HG02588 (cell line): ENCODE results near the gene GALK1.
"Not testable (repeated sequence)": the region's sequence is repeated elsewhere in the genome, so short reads cannot be mapped to it uniquely, and the experiment has no call there.

ENCODE experiments used
- ATAC-seq: cut with Tn5 transposase; IDR thresholded peaks from one replicate; pipeline ENCODE4 v1.9.1; 2021; ENCODE audit warnings: mild to moderate bottlenecking, moderate library complexity; ENCODE audit not compliant: unreplicated experiment

Gene GALK1

DNA sequence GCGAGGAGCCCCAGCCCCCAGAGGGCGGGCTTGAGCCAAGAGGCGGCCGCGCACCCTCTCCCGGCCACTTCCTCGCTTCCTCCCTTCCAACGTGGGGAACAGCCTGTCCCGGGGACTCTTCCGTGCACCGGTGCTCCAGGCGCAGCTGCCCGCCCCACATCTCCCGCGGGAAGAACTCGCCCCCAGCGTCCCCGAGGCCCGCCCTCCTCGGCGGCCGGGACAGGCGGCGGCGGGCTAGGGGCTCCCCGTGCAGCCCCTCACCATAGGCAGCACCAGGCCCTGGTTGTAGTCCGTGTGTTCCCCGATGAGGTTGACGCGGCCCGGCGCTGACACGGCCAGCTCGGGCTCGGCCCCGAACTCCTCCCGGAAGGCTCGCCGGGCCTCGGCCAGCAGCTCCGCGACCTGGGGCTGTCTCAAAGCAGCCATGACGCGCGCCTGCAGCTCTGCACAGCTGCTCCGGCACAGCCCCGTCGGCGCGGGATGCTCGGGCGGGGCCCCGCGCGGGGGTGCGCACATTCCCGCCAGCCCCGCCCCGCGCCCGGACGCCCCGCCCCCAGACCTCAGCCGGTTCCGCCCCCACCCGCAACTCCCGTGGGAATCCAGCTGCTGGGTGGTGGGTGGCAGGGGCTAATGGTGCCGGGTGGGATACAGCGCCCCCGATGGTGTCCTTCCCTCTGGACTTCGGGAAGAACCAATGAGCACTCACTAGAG lies at the start of gene GALK1:
TSS of gene GALK1 (minus strand) at position 482 of the 711 bp plus-strand sequence. CDS start at position 426, 56 bp downstream.
- peak; percentile 61 for ATAC-seq

DNA sequence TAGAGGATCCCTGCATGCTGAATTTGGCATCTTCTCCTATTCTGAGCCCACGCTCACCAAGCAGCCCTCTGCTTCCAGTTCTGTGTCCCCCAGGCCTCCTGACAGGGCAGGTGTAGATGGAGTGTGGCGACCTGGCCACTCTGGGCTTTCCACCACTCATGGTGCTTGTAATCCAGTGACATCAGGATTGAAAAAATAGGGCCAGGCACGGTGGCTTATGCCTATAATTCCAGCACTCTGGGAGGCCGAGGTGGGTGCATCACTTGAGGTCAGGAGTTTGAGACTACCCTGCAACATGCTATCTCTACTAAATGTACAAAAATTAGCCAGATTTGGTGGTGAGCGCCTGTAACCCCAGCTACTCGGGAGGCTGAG lies 49.0 kb upstream of the GALK1 start:
- no peak for ATAC-seq

DNA sequence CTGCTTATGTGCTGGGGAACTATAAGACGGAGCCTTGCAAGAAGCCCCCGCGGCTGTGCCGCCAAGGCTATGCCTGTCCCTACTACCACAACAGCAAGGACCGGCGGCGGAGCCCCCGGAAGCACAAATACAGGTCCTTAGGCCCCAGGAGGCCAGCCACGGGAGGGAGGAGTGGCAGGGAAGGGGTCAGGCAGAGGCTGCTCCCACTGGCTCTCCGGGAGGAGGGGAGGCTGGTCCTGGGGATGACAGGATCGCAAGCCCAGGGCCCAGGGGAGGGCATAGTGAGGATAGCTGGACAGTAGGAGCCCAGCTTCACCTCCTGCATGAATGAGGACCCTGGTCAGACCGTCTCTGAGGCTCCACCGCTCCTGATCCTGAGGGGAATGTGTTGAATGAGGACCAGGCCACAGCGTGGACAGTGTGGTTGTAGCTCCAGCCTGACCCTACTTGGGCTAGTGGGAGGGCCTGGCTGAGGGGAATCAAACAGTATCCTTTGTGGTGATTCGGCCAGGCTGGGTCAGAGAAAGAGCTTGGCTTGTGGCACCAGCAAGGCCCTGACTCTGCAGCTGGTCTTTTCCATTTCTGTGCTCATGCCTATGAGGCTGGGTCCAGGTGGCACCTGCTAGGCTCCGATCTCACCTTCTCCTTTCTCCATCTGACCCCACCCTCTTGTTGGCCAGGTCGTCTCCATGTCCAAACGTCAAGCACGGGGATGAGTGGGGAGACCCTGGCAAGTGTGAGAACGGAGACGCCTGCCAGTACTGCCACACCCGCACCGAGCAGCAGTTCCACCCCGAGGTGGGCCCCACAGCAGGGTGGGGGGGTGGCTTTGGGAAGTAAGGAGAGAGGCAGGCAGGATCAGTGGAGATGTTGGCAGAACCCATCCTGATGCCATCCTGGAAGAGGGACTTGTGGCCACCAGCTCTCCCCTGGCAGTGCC lies 48.4 kb upstream of the GALK1 start:
- ATAC-seq: no peak

DNA sequence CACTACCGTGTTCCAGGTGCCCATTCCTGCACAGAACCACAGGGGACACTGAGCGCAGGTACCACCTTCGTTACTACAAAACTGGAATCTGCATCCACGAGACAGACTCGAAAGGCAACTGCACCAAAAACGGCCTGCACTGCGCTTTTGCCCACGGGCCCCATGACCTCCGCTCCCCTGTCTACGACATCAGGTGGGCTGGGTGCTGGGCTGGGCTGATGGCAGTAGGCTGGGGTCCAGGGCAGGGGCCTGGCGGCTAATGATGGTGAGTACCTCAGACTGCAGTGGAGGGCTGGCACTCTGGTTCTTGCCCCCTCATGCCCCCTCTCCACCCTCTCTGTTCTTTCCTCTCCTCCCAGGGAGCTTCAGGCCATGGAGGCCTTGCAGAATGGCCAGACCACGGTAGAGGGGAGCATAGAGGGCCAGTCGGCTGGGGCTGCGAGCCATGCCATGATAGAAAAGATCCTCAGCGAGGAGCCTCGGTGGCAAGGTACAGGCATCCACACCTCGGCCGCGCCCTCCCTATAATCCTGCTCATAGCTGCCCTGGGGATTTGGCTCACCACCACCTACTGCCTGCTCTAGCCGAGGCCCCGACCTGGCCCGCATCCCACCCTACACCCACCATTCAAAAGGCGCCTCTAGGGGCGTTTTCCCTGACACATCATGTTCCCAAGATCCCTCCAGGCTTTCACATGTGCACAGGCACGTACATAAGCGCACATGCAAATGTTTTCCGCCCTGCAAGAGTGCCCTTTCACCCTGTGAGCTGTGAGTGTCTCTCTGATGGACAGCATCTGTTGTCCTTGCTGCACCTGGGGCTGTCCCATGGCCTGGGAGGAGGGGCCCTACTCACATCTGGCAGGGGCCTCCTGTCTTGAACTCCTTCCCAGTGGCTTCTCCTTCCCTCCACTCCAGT lies 47.4 kb upstream of the GALK1 start:
- ATAC-seq: no peak

DNA sequence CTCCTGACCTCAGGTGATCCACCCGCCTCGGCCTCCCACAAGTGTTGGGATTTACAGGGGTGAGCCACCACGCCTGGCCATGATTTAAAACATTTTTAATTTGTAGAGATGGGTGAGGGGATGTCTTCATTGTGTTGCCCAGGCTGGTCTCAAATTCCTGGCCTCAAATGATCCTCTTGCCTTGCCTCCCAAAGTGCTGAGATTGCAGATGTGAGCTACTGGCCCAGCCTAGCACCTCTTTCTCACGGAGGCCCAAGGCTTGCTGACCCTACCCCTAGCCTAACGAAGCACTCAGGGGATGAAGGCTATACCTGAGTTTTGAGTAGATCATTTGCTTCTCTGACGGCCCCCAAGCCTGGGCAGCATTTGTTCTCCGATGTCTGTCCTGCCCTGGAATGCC lies 46.2 kb upstream of the GALK1 start:
- ATAC-seq: no peak

DNA sequence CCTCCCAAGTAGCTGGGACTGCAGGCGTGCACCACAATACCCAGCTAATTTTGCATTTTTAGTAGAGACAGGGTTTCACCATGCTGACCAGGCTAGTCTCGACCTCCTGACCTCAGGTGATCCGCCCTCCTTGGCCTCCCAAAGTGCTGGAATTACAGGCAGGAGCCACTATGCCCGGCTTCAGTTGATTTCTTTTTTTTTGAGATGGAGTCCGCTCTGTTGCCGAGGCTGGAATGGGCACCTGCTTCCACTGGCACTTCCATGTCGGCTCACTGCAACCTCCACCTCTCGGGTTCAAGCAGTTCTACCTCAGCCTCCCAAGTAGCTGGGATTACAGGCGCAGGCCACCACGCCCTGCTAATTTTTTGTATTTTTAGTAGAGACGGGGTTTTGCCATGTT lies 45.8 kb upstream of the GALK1 start:
- ATAC-seq: not testable (repeated sequence)

DNA sequence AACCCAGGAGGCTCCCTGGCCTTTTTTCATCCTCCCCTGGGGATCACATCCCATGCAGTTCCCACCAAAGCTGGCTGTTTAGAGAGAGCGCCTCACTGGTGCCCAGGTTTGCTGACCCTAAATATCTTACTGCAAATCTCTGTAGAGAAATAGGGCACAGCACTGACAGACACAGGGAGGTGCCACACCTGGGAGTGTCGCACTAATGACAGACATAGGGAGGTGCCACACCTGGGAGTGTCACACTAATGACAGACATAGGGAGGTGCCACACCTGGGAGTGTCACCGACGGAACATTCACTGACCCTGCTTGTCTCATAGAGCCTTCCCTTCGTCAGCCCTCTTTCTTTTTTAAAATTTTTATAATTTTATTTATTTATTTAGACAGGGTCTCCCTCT lies 45.2 kb upstream of the GALK1 start:
- ATAC-seq: no peak

DNA sequence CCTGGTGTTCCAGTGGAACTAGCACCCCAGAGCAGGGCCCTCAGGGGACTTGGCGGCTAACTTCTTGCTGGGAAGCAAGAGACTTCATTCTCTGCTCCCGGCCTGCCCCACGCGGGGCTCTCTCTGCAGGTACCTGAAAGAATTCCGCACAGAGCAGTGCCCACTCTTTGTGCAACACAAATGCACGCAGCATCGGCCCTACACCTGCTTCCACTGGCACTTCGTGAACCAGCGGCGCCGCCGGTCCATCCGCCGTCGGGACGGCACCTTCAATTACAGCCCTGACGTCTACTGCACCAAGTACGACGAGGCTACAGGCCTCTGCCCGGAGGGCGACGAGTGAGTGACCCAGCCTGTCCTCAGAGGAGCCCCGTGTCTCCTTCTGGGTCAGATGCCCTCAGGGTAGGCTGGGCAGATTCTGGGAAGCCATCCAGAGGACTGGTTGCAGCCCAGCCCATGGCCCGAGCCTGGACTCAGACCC lies 44.7 kb upstream of the GALK1 start:
- no peak for ATAC-seq

DNA sequence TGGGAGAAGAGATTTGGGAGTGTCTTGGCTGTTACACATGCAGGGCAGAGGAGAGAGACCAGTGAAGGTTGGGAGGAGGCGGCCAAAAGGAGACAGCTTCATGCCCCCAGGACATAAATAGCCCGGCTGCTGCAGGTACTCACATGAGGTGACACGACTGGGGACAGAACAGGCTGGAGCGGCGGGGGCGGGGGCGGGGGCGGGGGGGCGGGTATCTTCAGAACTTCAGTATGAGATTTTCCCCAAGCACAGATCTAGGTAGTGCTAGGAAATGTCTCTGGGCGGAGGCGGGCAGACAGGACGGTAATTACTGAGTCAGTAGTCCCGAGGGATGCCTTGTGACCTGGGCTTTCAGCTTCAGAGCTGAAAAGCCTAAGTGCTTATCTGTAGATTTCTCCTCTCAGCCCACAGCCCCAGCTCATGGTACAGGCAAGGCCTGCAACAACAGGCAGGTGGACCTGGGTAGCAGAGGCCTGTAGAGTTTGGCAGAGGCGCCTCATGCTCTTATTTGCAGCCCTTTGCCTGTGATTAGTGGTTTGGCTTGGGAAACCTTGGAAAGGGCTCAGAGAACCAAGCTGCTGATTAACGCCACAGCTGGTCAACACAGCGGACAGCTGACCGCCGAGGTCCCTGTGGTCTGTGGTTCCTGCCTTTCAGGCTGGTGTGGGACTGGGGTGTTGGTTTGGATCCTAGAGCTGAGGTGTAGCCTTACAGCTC lies 44.1 kb upstream of the GALK1 start:
- ATAC-seq: no peak

DNA sequence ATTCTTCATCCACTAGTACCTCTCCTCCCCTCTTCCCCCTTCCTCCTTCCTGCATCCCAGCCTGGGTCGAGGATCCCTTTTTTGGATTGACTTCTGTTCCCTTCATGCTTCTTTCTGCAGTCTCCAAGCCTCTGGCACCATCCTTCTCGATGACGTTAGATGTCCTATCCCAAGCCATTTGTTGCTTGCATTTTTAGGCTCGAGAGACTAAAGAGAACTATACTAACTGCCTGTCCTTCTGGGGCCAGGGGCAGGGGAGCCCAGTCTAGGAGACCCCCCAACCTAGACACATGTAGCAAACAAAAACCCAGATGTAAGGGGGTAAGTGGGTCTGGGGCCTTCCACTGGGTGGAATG lies 43.5 kb upstream of the GALK1 start:
- no peak for ATAC-seq

DNA sequence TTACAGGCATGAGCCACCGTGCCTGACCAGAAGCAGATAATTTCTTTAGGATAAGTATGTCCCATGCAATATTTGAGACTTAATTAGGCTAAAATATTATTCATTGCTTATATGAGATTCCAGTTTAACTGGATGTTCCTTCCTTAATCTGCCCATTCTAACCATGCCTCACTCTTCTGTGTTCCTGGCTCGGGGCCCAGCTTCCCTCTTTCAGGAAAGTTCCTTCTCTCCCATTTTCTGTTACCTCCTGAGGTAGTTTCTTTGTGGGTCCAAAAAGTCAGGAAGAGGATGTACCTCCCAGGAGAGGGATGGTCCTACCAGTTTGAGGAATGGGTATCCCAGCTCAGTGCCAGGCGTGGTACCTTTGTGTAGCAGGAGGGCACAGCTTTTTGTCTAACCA lies 42.9 kb upstream of the GALK1 start:
- ATAC-seq: no peak

DNA sequence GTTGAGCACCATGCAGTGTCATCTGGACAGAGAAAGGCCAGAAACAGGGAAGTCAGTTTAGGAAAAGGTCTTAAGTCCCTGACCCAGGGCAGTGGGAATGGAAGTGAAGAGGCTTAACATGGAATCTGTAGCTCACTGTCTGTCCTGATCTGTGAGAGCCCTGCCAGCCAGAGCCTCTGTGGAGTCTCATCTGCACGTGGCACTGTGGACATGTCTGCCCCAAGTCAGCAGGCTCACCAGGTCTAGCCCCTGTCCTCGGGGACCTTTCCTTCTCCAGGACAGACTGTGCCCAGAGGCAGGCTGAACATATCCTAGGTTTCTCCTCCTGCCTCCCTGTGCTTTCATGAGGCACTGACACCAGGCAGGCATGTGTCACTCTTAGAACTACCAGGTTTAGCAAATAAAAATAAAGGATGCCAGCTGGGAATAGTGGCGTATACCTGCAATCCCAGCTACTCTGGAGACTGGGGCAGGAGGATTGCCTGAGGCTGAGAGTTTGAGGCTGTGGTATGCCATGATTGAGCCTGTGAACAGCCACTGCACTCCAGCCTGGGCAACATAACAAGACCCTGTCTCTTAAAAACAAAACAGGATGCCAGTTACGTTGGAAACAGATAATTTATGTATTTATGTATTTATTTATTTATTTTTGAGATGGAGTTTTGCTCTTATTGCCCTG lies 42.0 kb upstream of the GALK1 start:
- no peak for ATAC-seq

DNA sequence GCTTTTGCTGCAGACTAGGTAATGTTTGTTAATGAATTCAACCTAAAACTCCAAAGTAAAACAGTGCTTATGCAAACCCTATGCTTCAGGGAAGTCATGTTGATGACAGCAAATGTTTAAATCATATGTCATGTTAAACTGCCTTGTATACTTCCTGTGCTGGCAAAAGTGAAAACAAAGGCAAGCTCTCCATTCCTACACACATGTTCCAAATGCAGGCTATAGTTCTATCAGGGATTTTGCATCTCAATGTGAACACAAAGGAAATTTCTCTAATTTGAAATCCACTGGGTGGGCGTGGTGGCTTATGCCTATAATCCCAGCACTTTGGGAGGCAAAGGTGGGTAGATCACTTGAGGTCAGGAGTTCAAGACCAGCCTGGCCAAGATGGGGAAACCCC lies 38.9 kb upstream of the GALK1 start:
- ATAC-seq: no peak

DNA sequence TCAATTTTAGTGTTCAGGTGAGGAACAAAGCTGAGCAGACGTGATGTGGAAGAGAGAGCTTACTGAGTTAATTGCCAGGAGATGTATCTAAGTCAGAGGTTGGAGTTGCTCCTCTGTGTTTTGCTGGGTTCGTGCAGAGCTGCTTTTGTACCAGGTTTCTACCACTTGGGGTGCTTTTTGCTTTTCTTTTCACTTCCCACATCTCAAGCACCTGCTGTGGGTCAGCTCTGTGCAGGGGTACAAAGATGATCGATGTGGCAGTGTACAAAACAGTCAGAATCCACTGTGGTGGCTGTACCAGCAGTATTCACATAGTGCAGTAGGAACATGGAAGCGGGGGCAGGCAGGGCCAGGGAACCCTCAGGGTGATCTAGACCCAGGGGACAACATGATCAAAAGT lies 34.4 kb upstream of the GALK1 start:
- ATAC-seq: no peak

DNA sequence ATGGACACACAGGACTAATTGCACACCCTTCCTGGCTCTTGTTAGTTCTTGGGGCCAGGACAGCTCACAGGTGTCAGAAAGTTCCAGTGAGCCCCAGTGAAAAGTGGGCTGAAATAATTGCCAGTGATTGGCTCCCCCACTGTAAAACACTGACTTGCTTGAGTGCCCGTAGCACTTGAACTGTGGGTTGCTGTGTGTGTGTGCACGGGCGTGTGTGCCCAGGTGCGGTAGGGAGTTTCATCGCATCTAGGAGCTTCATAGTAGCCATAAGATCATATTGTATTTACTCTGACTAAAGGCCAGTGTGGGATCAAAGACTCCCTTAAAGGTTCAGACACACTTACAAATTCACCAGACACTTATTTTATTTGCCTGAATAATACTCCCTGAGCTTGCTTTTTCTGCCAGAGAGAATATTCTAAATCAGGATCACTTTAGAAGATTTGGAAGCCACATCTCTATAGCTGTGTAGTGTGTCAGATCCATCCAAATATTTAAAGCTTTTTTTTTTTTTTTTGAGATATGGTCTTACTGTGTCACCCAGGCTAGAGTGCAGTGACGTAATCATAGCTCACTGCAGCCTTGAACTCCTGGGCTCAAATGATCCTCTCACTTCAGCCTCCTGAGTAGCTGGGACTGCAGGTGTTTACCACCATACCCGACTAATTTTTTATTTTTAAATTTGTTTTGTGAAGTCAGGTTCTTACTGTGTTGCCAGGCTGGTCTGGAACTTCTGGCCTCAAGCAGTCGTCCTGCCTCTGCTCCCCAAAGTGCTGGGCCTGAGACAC lies 31.0 kb upstream of the GALK1 start:
- ATAC-seq: no peak

DNA sequence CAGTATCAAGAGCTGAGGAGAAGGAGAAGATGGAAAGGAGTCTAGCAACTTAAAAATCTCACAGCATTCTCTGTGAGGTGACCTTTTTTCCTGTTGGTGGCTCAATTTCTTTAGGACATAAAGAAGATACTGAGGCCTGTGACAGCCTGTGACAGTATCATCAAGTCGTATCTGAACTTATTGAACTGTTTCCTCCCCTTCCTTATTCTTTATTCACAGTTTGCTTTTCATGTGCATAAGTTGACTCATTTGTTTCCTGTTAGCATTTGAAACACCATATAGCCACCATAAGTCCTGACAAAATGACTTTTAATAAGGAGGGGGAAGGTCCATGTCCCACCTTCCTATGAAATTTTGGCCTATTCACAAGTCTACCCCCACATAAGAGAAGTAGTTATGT lies 28.5 kb upstream of the GALK1 start:
- no peak for ATAC-seq

DNA sequence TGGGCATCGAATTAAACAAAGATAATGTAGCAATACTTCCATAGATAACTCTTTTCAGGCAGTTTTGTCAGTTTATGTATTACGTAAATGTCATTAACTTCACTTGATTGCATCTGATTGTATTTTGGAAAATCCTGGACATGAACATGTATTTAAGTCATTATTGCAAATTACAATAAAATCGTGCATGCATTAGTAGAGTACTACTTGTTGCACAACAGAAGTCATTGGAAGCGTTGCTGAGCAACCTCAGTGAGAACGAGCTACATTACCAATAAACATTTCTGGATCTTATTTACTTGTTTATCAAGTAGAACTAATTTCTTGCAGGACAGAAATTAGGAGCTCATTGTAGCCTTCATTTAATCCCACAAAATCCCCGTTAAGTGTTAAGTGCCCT lies 26.3 kb upstream of the GALK1 start:
- ATAC-seq: no peak

DNA sequence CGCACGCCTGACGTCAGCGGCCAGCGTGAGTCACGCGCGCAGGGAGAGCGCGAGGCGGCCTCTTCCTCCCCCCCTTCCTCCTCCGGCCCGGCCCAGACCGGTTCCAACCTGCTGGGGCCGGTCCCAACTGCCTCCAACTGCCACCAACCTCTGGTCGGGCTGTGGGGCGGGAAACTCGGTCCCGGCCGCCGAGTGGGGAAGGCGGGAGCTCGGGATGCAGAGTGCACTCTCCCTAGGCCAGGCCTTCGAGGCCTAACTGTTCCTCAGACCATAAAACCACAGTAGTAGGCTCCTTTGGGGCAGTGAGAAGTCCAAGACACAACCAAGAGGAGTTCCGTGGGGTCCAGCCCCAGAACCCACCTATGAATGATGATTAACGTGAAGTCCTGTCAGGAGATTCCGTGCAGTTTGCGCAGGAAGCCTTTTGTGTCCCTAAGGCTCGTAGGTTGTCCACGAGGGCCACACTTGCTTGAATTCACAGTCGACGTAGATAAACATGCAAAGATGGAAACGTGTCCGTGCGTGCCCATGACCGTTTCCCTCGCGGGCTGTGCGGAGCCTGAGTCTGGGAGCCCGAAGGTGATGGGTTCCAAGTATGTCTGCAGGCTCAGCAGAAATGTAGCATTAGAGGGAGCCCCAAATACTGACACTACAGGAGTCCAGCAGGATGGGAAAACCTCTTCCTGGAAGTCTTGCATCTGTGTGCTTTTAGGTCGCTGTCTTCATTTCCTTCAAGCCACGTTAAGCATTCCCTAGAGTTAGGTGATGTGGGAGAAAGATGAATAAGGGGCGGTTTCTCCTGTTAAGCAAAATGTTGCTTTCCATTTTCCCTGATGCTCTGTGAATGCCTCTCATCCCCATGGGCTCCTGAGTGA lies 20.3 kb upstream of the GALK1 start:
- peak; percentile 68 for ATAC-seq
